MM.1S (cell line): Measurements from ENCODE around the gene SYT1.

ENCODE experiments used
- DNase-seq: peaks from one replicate; pipeline ENCODE4 v3.0.0-alpha.2; 2015
- H2AFZ ChIP-seq: fragments of 300-600 bp; sonication (generic); 2 replicates; pipeline ENCODE4 v1.6.0; 2016; ENCODE audit warnings: antibody characterized with exemption, low read length
- H3F3A ChIP-seq: fragments of 300-600 bp; sonication (generic); 2 replicates; pipeline ENCODE4 v1.6.1; 2016; ENCODE audit warnings: mild to moderate bottlenecking, antibody characterized with exemption, low read length, moderate library complexity, mixed read lengths; ENCODE audit not compliant: insufficient read depth
- H3K27ac ChIP-seq: fragments of 300-600 bp; sonication (generic); 2 replicates; pipeline ENCODE4 v1.5.1; 2016; ENCODE audit warnings: mild to moderate bottlenecking, low read length
- H3K27me3 ChIP-seq: fragments of 300-600 bp; sonication (generic); replicated peaks from 2 replicates; pipeline ENCODE4 v1.6.0; 2016; ENCODE audit warnings: low read length; ENCODE audit not compliant: insufficient read depth
- H3K36me3 ChIP-seq: fragments of 300-600 bp; sonication (generic); replicated peaks from 2 replicates; pipeline ENCODE4 v1.6.1; 2016; ENCODE audit warnings: mild to moderate bottlenecking, low read length, mixed read lengths; ENCODE audit not compliant: insufficient read depth
- H3K4me1 ChIP-seq: fragments of 300-600 bp; sonication (generic); 2 replicates; pipeline ENCODE4 v1.6.1; 2016; ENCODE audit warnings: low read length, mixed read lengths
- H3K4me2 ChIP-seq: fragments of 300-600 bp; sonication (generic); 2 replicates; pipeline ENCODE4 v1.6.0; 2016; ENCODE audit warnings: low read depth, low read length
- H3K4me3 ChIP-seq: fragments of 300-600 bp; sonication (generic); 2 replicates; pipeline ENCODE4 v1.5.1; 2016; ENCODE audit warnings: low read length, mixed read lengths
- H3K79me2 ChIP-seq: fragments of 300-600 bp; sonication (generic); 2 replicates; pipeline ENCODE4 v1.6.1; 2016; ENCODE audit warnings: mixed run types, low read length, mixed read lengths
- H3K9ac ChIP-seq: fragments of 300-600 bp; sonication (generic); 2 replicates; pipeline ENCODE4 v1.6.1; 2016; ENCODE audit warnings: low read length, mixed read lengths
- H3K9me2 ChIP-seq: fragments of 300-600 bp; sonication (generic); replicated peaks from 2 replicates; pipeline ENCODE4 v1.6.1; 2016; ENCODE audit warnings: mild to moderate bottlenecking, low read length, mixed read lengths; ENCODE audit not compliant: insufficient read depth
- H3K9me3 ChIP-seq: fragments of 300-600 bp; sonication (generic); replicated peaks from 2 replicates; pipeline ENCODE4 v1.6.1; 2016; ENCODE audit warnings: mild to moderate bottlenecking, low read length, mixed read lengths; ENCODE audit not compliant: insufficient read depth
- H4K20me1 ChIP-seq: fragments of 300-600 bp; sonication (generic); 2 replicates; pipeline ENCODE4 v1.6.1; 2016; ENCODE audit warnings: mild to moderate bottlenecking, low read length, moderate library complexity, mixed read lengths; ENCODE audit not compliant: insufficient read depth
- EZH2 ChIP-seq: fragments of 300-600 bp; sonication (generic); optimal IDR thresholded peaks from 2 replicates; pipeline ENCODE3; 2017; ENCODE audit warnings: low read depth, mild to moderate bottlenecking, antibody characterized with exemption, low read length, mixed read lengths
- EZH2phosphoT487 ChIP-seq: fragments of 300-600 bp; sonication (generic); IDR thresholded peaks from 2 replicates; pipeline ENCODE4 v1.6.1; 2018; ENCODE audit warnings: antibody characterized with exemption, low read length
- TF ChIP-seq, protein P1 (sequence below): fragments of 300-600 bp; sonication (generic); IDR thresholded peaks from 2 replicates; pipeline ENCODE4 v1.5.1; 2016; ENCODE audit warnings: antibody characterized with exemption, low read length, mixed read lengths

SYT1 gene

DNA sequence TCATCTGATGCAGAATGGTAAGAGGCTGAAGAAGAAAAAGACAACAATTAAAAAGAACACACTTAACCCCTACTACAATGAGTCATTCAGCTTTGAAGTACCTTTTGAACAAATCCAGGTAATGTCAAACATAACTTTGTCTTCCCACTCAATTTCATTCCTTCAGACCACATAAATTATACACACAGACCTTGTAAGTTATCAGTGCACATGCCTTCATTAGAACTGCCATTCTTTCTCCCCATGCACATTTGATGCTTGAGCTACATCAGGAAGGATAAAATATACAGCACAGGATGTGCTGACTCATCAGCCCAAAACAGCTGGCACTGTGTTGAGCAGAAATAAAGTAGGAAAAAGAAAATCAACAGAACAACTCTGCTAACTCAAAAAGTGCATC, 579.5 kb downstream of the SYT1 start:
- Histone ChIP-seq H3K27ac (no peak overlapping the region), H3K79me2 (no peaks in the 10 kb centered on the region), H3K9ac (no peak overlapping the region), H3K4me2 (no peak overlapping the region), H3F3A (no peaks in the 10 kb centered on the region), H3K9me2 (no peaks in the 10 kb centered on the region; the same call in 1 of the 2 replicates), H4K20me1 (no peaks in the 10 kb centered on the region), H3K4me1 (peaks cover 14% of the 10 kb centered on the region), H3K9me3 (no peaks in the 10 kb centered on the region), H2AFZ (no peak overlapping the region), H3K36me3 (no peaks in the 10 kb centered on the region), H3K4me3 (no peak overlapping the region), H3K27me3 (no peaks in the 10 kb centered on the region)
- no peak for DNase-seq
- TF ChIP-seq, protein P1, sequence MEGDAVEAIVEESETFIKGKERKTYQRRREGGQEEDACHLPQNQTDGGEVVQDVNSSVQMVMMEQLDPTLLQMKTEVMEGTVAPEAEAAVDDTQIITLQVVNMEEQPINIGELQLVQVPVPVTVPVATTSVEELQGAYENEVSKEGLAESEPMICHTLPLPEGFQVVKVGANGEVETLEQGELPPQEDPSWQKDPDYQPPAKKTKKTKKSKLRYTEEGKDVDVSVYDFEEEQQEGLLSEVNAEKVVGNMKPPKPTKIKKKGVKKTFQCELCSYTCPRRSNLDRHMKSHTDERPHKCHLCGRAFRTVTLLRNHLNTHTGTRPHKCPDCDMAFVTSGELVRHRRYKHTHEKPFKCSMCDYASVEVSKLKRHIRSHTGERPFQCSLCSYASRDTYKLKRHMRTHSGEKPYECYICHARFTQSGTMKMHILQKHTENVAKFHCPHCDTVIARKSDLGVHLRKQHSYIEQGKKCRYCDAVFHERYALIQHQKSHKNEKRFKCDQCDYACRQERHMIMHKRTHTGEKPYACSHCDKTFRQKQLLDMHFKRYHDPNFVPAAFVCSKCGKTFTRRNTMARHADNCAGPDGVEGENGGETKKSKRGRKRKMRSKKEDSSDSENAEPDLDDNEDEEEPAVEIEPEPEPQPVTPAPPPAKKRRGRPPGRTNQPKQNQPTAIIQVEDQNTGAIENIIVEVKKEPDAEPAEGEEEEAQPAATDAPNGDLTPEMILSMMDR, result no peak
- TF ChIP-seq EZH2phosphoT487 (no peak), EZH2 (no peak)

DNA sequence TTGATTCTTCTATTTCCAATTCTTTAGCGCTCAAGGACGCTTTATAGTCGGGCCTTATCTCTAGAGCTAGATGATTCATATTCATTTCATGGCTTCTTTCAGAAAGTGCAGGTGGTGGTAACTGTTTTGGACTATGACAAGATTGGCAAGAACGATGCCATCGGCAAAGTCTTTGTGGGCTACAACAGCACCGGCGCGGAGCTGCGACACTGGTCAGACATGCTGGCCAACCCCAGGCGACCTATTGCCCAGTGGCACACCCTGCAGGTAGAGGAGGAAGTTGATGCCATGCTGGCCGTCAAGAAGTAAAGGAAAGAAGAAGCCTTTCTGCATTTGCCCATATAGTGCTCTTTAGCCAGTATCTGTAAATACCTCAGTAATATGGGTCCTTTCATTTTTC, 584.2 kb downstream of the SYT1 start:
- H3K27me3 ChIP-seq, result no peaks in the 10 kb centered on the region
- no peak overlapping the region for H3K4me3 ChIP-seq
- no peaks in the 10 kb centered on the region for H3K79me2 ChIP-seq
- no peaks in the 10 kb centered on the region for H3K9me3 ChIP-seq
- H3K9ac ChIP-seq, result no peak overlapping the region
- no peak overlapping the region for H3K4me2 ChIP-seq
- no peaks in the 10 kb centered on the region for H3F3A ChIP-seq
- no peaks in the 10 kb centered on the region for H3K36me3 ChIP-seq
- no peak for DNase-seq
- no peaks in the 10 kb centered on the region for H4K20me1 ChIP-seq
- no peaks in the 10 kb centered on the region; the same call in 1 of the 2 replicates for H3K9me2 ChIP-seq
- no peak overlapping the region for H2AFZ ChIP-seq
- no peak overlapping the region for H3K27ac ChIP-seq
- TF ChIP-seq EZH2 (no peak), EZH2phosphoT487 (no peak)
- TF ChIP-seq, protein P1, result no peak
- H3K4me1 ChIP-seq, result peaks cover 6% of the 10 kb centered on the region

DNA sequence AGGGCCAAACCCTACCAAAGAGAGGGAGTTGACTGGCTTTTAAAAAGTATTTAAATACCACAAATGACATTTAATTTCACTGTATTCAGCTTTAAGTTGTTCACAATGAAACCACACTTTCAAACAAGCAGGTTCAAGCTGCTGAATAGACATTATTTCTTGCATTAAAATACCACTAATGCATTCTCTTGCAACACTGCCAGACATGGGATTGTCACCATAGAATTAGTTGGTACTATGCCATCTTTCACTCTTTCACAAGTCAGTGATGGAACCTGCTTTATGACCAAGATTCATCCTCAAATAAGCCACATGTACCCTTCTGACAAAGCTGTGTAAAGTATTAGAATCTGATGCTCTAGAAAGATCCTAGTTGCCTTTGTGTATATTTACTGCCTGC, 586.8 kb downstream of the SYT1 start:
- H3K27me3 ChIP-seq, result no peaks in the 10 kb centered on the region
- no peak overlapping the region for H3K4me2 ChIP-seq
- no peak overlapping the region for H3K27ac ChIP-seq
- no peaks in the 10 kb centered on the region for H4K20me1 ChIP-seq
- H3K4me1 ChIP-seq, result no peaks in the 10 kb centered on the region
- no peak for DNase-seq
- TF ChIP-seq, protein P1, result no peak
- TF ChIP-seq EZH2phosphoT487 (no peak), EZH2 (no peak)
- no peak overlapping the region for H3K4me3 ChIP-seq
- H3K36me3 ChIP-seq, result no peaks in the 10 kb centered on the region
- no peaks in the 10 kb centered on the region for H3K9me2 ChIP-seq
- no peak overlapping the region for H3K9ac ChIP-seq
- no peaks in the 10 kb centered on the region for H3K79me2 ChIP-seq
- no peaks in the 10 kb centered on the region for H3F3A ChIP-seq
- H2AFZ ChIP-seq, result no peak overlapping the region
- no peaks in the 10 kb centered on the region for H3K9me3 ChIP-seq
